NCI-H69 (cell line): ENCODE results near the gene RBM17.
"Not testable (repeated sequence)": the region's sequence is repeated elsewhere in the genome, so short reads cannot be mapped to it uniquely, and the experiment has no call there.

Source experiments
- DNase-seq: peaks from one replicate; lab custom pipeline; 2025; lab: John Stamatoyannopoulos, UW

RBM17 gene

GRCh38 chr10:6056411-6057135, 32.3 kb upstream of the RBM17 start:
- no peak for DNase-seq

GRCh38 chr10:6058682-6059475, 30.0 kb upstream of the RBM17 start:
- no peak for DNase-seq

- no peak for DNase-seq
Observed at GRCh38 chr10:6059506-6059905, 29.3 kb upstream of the RBM17 start.

DNA sequence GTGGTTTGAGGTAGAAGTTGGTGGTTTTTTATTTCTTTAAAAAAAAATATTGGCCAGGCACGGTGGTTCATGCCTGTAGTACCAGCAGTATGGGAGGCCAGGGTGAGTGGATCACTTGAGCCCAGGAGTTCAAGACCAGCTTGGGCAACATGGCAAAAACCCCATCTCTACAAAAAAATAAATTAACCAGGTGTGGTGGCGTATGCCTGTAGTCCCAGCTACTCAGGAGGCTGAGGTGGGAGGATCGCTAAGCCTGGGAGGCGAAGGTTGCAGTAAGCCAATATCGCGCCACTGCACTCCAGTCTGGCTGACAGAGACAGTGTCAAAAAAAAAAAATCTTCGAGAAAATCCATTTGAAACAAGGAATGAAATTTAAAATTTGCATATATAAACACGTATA, 27.8 kb upstream of the RBM17 start:
- no peak for DNase-seq

DNA sequence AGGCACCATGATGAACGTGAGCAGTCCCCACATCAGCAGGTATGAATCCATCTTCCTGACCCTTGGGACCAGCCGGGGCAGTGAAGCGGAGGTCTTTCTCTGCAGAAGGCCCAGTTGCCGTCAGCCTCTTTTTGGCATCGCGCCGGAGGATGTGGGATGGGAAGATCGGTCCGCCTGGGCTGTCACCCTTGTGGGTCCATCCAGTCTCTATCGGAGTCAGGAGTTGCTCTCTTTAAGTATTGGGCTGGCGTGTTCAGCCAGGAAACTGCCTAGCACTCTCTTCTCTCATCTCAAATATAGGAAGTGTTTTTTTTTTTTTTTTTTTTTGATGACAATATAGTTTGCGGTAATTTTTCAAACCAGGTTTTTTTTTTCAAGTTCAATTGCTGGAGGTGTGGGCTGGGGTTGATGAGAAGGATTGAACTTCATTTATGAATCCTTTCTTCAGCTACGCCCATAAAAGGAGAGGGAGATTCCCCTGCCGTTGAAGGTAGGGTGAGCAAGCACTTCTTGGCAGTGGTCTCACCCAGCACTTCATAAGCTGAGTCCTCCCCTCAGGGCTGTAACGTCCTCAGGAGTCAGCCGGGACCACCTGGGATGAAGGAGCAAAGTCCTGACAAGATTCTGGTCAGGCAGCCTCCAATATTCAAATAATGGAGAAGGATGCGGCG, 26.6 kb upstream of the RBM17 start, which contains the start of gene IL2RA:
Gene IL2RA (minus strand): TSS at position 267 of the 671 bp plus-strand sequence. CDS start 216 bp downstream, at position 51.
- no peak for DNase-seq

GRCh38 chr10:6064119-6064518, 24.7 kb upstream of the RBM17 start:
- no peak for DNase-seq

DNA sequence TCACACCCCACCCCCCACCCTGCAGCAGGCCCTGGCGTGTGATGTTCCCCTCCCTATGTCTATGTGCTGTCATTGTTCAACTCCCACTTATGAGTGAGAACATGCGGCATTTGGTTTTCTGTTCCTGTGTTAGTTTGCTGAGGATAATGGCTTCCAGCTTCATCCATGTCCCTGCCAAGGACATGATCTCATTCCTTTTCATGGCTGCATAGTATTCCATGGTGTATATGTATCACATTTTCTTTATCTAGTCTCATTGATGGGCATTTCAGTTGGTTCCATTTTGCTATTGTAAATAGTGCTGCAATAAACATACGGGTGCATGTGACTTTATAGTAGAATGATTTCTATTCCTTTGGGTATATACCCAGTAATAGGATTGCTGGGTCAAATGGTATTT, 24.1 kb upstream of the RBM17 start:
- not testable (repeated sequence) for DNase-seq

GRCh38 chr10:6065406-6065805, 23.4 kb upstream of the RBM17 start:
- DNase-seq, result no peak

DNA sequence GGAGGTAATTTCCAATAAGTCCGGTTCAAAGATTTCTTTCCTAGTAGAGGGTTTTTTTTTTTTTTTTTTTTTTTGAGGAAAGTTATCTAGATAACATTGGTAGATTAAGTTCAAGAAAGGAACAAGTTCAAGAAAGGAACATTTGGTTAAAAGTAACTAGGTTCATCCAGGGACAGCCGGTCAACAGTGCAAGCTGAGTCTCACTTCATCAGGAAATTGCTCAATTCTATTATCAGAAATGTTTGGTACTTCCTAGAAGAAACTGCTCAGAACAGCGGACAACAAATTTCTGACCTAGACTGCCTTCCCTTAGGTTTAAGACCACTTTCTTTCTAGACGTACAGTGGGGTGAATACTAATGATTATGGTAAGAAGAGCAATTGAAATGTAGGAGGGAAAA, 23.0 kb upstream of the RBM17 start:
- no peak for DNase-seq

GRCh38 chr10:6067457-6067856, 21.4 kb upstream of the RBM17 start:
- DNase-seq, result no peak

- no peak for DNase-seq
Observed at GRCh38 chr10:6068006-6068405, 20.8 kb upstream of the RBM17 start.

GRCh38 chr10:6068422-6068821, 20.4 kb upstream of the RBM17 start:
- DNase-seq, result no peak

DNA sequence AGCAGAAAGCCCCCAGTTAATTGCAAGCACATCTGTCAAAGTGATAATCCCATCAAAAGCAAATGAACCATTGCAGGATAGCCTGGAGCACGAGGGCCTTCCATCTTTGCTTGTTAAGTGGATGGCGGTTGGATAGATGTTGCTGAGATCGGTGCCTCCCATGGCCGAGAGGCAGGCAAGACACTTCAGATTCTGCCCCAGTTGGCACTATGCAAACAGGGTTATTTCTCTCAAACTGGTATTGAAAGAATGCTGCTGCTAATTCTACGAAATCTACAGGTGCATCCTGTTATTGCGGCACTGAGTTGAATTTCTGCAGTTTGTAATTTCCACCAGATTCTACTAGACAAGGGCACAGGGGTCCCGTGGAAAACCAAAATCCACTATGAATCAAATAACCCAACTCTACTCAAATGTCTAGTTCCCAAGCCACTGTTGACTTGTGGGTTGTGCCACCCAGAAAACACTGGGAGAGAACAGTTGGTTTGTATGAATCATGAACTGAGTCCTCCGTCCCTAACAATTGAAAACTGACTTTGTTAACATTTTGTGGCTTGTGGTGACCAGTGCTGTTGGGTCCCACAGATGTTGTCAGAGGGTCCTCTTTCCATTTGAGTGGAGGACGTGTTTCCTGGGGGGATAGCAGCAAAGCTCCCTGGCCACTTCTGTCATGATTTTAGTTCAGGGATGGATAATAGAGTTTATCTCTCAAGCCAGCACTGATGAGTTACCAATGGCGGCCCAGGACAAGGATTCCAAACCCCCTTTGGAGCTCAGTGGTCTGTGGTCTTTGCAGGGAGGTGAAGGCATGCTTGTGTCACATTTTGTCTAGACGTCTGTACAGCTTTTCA, 19.5 kb upstream of the RBM17 start:
- no peak for DNase-seq

- no peak for DNase-seq
Observed at GRCh38 chr10:6070660-6071059, 18.2 kb upstream of the RBM17 start.

DNA sequence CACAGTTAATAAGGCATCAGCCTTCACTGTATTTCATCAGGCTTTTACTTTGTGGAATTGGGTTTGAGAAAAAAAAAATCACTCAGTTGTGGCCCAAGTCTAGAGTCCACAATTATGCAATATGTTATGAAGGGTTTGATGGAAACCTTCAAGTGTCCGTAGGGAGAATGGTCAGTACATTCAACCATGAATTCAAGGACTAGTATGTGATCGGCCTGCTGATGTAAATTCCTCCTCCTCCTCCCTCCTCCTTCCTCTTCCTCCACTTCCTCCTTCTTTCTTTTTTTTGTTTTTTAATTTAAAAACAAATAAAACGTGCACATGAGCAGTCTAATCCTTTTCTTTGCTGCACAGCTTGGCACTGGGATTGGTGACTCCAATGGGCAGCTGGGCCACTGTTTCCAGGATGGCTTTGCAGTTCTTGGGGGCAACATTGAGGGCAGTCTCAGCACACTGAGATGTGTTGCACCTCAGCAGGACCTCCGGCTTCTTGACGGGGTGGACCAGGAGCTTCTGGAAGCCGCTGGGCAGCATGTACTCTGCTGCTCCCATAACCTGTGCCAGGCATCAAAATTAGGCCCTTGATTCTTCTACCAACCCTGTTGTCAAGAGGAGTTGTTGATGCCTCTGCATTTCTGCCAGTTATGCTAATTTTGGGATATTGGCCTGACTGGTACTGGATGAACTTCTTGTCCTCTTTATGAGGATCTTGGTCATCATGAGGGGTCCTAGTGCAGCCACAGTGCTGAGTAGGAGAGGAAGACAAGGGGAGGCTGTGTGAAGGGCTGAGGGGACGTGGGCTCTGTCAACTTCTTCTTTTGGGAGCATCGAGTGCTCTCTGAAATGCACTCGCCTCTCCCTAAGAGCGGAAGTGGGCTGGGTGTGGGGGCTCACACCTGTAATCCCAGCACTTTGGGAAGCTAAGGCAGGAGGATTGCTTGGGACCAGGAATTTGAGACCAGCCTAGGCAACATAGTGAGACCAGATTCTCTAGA, 17.4 kb upstream of the RBM17 start:
- DNase-seq, result no peak

- no peak for DNase-seq
Observed at GRCh38 chr10:6072215-6072934, 16.5 kb upstream of the RBM17 start.

DNA sequence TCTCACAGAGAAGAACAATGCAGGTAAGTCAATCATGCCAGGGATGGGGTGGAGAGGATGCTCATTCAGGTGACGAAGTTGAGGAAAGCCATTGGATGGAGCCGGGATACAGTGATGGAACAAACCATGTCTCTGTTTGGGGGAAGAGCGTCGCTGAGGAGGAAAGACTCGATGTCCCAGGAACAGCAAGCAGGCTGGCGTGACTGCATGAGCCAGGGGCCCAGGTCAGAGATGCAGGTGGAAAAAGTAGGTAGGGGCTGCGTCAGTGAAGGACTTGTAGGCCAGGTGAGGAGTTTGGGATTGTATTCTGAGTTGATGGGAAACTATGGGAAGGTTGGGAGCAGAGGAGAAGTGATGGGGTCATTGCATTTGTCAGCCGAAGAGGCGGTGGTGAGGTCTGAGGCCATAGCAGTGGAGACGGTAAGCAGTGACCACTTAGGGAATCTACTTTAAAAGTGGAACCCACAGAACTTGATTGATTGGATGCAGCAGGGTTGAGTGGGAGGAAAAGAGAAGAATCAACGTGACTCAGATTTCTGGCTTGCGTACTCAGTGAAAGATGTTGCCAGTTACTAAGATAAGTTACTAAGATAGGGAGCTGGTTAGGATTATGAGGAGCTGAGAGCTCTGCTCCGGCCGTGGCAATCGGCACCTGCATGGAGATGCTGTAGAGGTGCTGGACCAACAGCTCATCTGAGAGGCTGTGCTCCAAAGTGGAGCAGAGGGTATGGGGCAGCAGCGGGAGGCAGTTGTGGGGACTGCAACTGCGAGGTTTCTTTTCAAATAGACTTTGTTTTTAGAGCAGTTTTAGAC, 14.1 kb upstream of the RBM17 start:
- no peak for DNase-seq

DNA sequence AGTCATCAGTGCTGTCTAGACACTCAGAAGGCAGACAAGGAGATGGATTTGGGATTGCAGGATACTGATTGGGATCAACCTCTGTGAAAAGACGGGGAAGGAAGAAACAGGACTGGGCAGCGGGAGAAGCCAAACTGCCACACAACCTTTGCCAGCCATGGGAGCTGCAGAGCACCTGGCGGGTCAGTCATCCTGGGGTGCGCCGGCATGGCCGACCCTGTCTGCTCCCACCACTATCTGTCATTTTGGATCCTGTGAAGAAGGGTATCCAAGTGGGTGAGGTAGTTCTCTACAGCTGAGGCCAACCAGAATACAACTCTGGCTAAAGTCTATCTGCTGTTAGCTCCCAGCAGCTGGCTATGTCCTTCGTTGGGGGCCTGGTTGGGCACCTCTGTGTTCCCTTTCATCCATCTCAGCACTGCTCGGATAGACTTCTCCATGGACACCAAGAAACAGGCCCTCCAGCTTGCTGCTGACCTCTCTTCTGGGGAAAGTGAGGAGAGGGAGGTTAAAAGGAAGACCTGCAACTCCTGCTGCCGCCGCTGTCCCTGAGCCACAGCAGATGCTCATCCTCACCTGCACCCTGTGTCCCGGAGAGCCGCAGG, 11.7 kb upstream of the RBM17 start:
- no peak for DNase-seq

- no peak for DNase-seq
Observed at GRCh38 chr10:6079044-6079443, 9.8 kb upstream of the RBM17 start.
